Mesothelial cell of epicardium (in vitro differentiated cells): ENCODE data around the gene MATK. TPM values are rescaled to one million over a fixed set of nuclear protein-coding genes. Genes with fewer than 3 reads are reported as not detected.

Experiments used
- DNase-seq, 2 experiments: peaks; one replicate each; pipeline ENCODE4 v3.0.0; 2021; ENCODE audit warnings: low spot score in 2 of 2; ENCODE audit not compliant: unreplicated experiment in 2 of 2
- H3K27ac Mint-ChIP-seq: 2 replicates; pipeline ENCODE4 v1.8.0; 2021; ENCODE audit warnings: mixed read lengths
- H3K27me3 Mint-ChIP-seq: 2 replicates; pipeline ENCODE4 v1.8.0; 2021; ENCODE audit warnings: low read depth, mixed read lengths
- H3K36me3 Mint-ChIP-seq: 2 replicates; pipeline ENCODE4 v1.8.0; 2021; ENCODE audit warnings: mixed read lengths
- H3K4me1 Mint-ChIP-seq: 2 replicates; pipeline ENCODE4 v1.8.0; 2021; ENCODE audit warnings: mixed read lengths
- H3K4me3 Mint-ChIP-seq: 2 replicates; pipeline ENCODE4 v1.8.0; 2021; ENCODE audit warnings: mild to moderate bottlenecking, moderate library complexity, mixed read lengths
- H3K9me3 Mint-ChIP-seq: 2 replicates; pipeline ENCODE4 v1.8.0; 2021; ENCODE audit warnings: mixed read lengths
- CTCF ChIP-seq: fragments of 200-600 bp; sonication (generic); IDR thresholded peaks from one replicate; pipeline ENCODE4 v1.5.0; 2021; ENCODE audit warnings: antibody characterized with exemption; ENCODE audit not compliant: unreplicated experiment
- total RNA-seq: library from RNA; stranded (reverse); gene quantifications from 3 replicates; pipeline ENCODE4 v1.2.1, GENCODE V29; 2021

Gene MATK
- total RNA-seq, 1 donor from 2014 or later, result 3.7 TPM

- Mint-ChIP-seq H3K27ac (no peak overlapping the region), H3K27me3 (no peaks in the 10 kb centered on the region), H3K4me1 (no peaks in the 10 kb centered on the region), H3K36me3 (no peaks in the 10 kb centered on the region), H3K9me3 (no peaks in the 10 kb centered on the region), H3K4me3 (no peak overlapping the region)
- no peak for DNase-seq
- TF ChIP-seq CTCF, result no peak
These were observed 45.4 kb upstream of the MATK start for GRCh38 chr19:3831601-3832000.

- H3K27ac Mint-ChIP-seq, result no peak overlapping the region
- no peak for DNase-seq
- H3K9me3 Mint-ChIP-seq, result no peaks in the 10 kb centered on the region
- no peak overlapping the region for H3K4me3 Mint-ChIP-seq
- H3K27me3 Mint-ChIP-seq, result no peaks in the 10 kb centered on the region
- no peak for TF ChIP-seq CTCF
- no peaks in the 10 kb centered on the region for H3K36me3 Mint-ChIP-seq
- H3K4me1 Mint-ChIP-seq, result no peaks in the 10 kb centered on the region
These were observed 44.7 kb upstream of the MATK start for GRCh38 chr19:3830621-3831589.

- H3K9me3 Mint-ChIP-seq, result no peaks in the 10 kb centered on the region
- no peaks in the 10 kb centered on the region for H3K27me3 Mint-ChIP-seq
- no peak for TF ChIP-seq CTCF
- H3K4me3 Mint-ChIP-seq, result no peak overlapping the region
- no peak for DNase-seq
- H3K4me1 Mint-ChIP-seq, result no peaks in the 10 kb centered on the region
- no peaks in the 10 kb centered on the region for H3K36me3 Mint-ChIP-seq
- H3K27ac Mint-ChIP-seq, result no peak overlapping the region
These were observed 41.1 kb upstream of the MATK start for GRCh38 chr19:3827306-3827705.

GRCh38 chr19:3826163-3826562 is 40.0 kb upstream of the MATK start:
- Mint-ChIP-seq H3K9me3 (no peaks in the 10 kb centered on the region), H3K4me3 (no peak overlapping the region), H3K27ac (no peak overlapping the region), H3K4me1 (no peaks in the 10 kb centered on the region), H3K27me3 (no peaks in the 10 kb centered on the region), H3K36me3 (no peaks in the 10 kb centered on the region)
- no peak for TF ChIP-seq CTCF
- DNase-seq, result no peak

GRCh38 chr19:3825286-3825956 is 39.2 kb upstream of the MATK start:
- H3K36me3 Mint-ChIP-seq, result no peaks in the 10 kb centered on the region
- no peaks in the 10 kb centered on the region for H3K4me1 Mint-ChIP-seq
- no peaks in the 10 kb centered on the region for H3K27me3 Mint-ChIP-seq
- H3K27ac Mint-ChIP-seq, result no peak overlapping the region
- H3K9me3 Mint-ChIP-seq, result no peaks in the 10 kb centered on the region
- DNase-seq, result no peak
- no peak overlapping the region for H3K4me3 Mint-ChIP-seq
- no peak for TF ChIP-seq CTCF
